M059J (cell line): ENCODE results near the gene NDP. TPM values are rescaled to one million over a fixed set of nuclear protein-coding genes. Genes with fewer than 3 reads are reported as not detected.

ENCODE experiments used
- total RNA-seq: library from RNA; depleted of rRNA; stranded (reverse); fragments of >200 nt; shearing (Covaris generic); gene quantifications from 2 replicates; pipeline ENCODE4 v1.2.3, GENCODE V29; 2014; rRNA removed

Gene NDP
- total RNA-seq, 1 experiment from 2014 or later = 29.2 TPM

Other genes starting within 250 kb of the NDP start
- gene MAOB, start 90.9 kb downstream of the NDP start, total RNA-seq = 0.30 and 0.34 TPM in 2 replicates